ENCODE measurements around the gene ANXA9.

Gene ANXA9

GRCh38 chr1:150974580-150975478 is 7.3 kb upstream of the ANXA9 start, which contains the start of gene CERS2:
Gene CERS2, minus strand, starts transcription at chr1:150974835. Its CDS starts 5,745 bp downstream, at chr1:150969090.
- peak; percentile 68 for DNase-seq

- DNase-seq, result no peak
Observed at GRCh38 chr1:150976401-150976821, 5.7 kb upstream of the ANXA9 start.

- DNase-seq, result peak; percentile 84
Observed at GRCh38 chr1:150976879-150977694, 5.0 kb upstream of the ANXA9 start.

- DNase-seq, result peak; percentile 71
Observed at GRCh38 chr1:150979092-150980056, 2.7 kb upstream of the ANXA9 start.

GRCh38 chr1:150981177-150981804 is 801 bp upstream of the ANXA9 start:
- peak; percentile 87 for DNase-seq

- no peak for DNase-seq
Observed at GRCh38 chr1:150985179-150985825, 3.2 kb downstream of the ANXA9 start.

- peak; percentile 37 for DNase-seq
Observed at GRCh38 chr1:150987924-150988323, 5.8 kb downstream of the ANXA9 start.

- no peak for DNase-seq
Observed at GRCh38 chr1:150992626-150993025, 10.5 kb downstream of the ANXA9 start.

GRCh38 chr1:150994248-150994647 is 12.2 kb downstream of the ANXA9 start:
- DNase-seq, result no peak

- DNase-seq, result no peak
Observed at GRCh38 chr1:150995460-150995859, 13.4 kb downstream of the ANXA9 start.

GRCh38 chr1:150995896-150996295 is 13.8 kb downstream of the ANXA9 start:
- no peak for DNase-seq

- no peak for DNase-seq
Observed at GRCh38 chr1:150997126-150997872, 15.2 kb downstream of the ANXA9 start.

GRCh38 chr1:150997949-150998348 is 15.9 kb downstream of the ANXA9 start:
- DNase-seq, result no peak

GRCh38 chr1:150999051-150999674 is 17.1 kb downstream of the ANXA9 start:
- DNase-seq, result no peak

GRCh38 chr1:150999926-151000325 is 17.8 kb downstream of the ANXA9 start:
- no peak for DNase-seq

GRCh38 chr1:151000408-151000807 is 18.3 kb downstream of the ANXA9 start:
- no peak for DNase-seq

- no peak for DNase-seq
Observed at GRCh38 chr1:151001602-151002001, 19.5 kb downstream of the ANXA9 start.

GRCh38 chr1:151002051-151002450 is 20.0 kb downstream of the ANXA9 start:
- DNase-seq, result no peak

- DNase-seq, result no peak
Observed at GRCh38 chr1:151002611-151003010, 20.5 kb downstream of the ANXA9 start.

GRCh38 chr1:151003180-151003579 is 21.1 kb downstream of the ANXA9 start:
- DNase-seq, result no peak
